Stimulated activated CD4-positive, alpha-beta T cell treated with anti-CD3 and anti-CD28 coated beads, Interleukin-1b, Interleukin-23, amount 100 ng/mL, for 4 hours (primary cell): ENCODE measurements around the gene SDK1.
"Not testable (repeated sequence)": the region's sequence is repeated elsewhere in the genome, so short reads cannot be mapped to it uniquely, and the experiment has no call there.

Experiments used
- DNase-seq, 2 donors: peaks; one replicate each; pipeline ENCODE4 v3.0.0-alpha.2; 2020; ENCODE audit warnings: low read depth in 2 of 2

Gene SDK1

DNA sequence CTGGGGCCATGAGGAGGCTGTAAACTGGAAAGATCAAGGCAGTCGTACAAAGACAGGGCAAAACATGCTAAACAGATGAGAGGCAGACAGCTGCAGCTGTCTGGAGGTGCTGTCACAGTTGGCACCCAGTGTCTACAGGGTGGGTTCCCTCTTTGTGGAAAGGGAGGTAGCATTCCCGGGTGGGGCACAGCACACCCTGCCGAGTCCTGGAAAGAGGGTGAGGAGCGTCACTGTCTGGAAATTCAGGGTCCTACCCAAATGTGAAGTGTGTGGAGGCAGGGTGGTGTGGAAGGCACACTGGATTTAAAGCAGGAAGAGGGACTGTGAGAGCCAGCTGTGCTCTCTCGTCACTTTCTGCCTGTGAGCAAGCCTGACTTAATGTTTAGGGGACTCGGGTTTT, 356.2 kb downstream of the SDK1 start:
- DNase-seq = no peak

GRCh38 chr7:3668743-3669142, 367.7 kb downstream of the SDK1 start:
- no peak for DNase-seq

GRCh38 chr7:3670898-3671297, 369.8 kb downstream of the SDK1 start:
- no peak for DNase-seq

GRCh38 chr7:3673524-3673923, 372.5 kb downstream of the SDK1 start:
- peak; percentile 32 to 54 for DNase-seq

- no peak for DNase-seq
Measured at GRCh38 chr7:3678314-3678810, 377.3 kb downstream of the SDK1 start.

- no peak for DNase-seq
Measured at GRCh38 chr7:3682028-3682710, 381.1 kb downstream of the SDK1 start.

- no peak for DNase-seq
Measured at GRCh38 chr7:3683546-3684539, 382.8 kb downstream of the SDK1 start.

- no peak for DNase-seq
Measured at GRCh38 chr7:3688071-3688470, 387.0 kb downstream of the SDK1 start.

- DNase-seq = no peak
Measured at GRCh38 chr7:3688842-3689241, 387.8 kb downstream of the SDK1 start.

DNA sequence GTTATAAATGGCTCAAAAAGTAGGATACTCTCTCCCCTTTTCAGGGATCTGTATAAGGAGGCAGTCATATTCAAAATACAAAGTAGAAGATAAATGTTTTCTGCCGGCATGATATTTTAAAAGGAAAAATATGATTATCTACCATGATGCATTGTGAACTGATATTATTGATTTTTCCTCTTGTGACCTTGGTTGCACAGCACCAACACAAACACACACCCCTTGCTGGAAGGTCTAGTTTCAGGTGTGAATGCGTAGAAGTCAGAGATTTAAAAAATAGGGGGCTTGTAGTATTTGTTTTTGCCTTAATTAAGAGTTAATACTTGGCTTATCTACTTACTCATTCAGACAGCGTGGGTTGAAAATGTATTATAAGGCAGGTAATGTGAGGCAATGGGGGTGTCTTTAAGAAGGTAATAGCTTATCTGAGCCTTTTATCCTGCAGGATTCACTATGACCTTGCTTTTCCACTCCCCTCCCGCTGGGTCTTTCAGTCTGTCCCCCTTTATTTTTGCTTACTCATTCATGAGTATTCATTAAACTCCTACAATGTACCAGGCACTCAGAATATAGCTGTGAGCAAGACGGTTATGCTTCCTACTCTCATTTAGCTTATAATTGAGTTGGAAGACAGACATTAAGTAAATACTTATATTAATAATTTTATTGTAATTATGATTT, 390.6 kb downstream of the SDK1 start:
- DNase-seq = no peak

DNA sequence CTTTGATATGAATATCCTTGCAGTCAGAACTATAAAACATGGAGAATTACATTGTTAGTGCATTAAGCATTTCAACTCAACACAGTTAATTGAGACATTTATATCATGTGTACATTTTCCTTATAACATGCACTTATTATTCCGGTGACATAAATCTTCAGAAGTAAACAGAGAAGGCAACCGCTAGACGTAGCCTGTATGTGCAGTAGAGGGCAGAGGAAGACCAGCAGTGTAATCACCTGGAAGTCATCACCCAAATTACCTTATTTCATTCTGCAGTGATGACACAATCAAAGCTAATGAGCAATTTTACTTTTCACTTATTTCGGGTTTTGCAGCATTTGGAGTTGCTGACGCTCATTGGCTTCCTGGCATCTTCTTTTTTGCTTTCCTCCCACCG, 394.6 kb downstream of the SDK1 start:
- no peak for DNase-seq

- DNase-seq = no peak
Measured at GRCh38 chr7:3696113-3696512, 395.1 kb downstream of the SDK1 start.

DNA sequence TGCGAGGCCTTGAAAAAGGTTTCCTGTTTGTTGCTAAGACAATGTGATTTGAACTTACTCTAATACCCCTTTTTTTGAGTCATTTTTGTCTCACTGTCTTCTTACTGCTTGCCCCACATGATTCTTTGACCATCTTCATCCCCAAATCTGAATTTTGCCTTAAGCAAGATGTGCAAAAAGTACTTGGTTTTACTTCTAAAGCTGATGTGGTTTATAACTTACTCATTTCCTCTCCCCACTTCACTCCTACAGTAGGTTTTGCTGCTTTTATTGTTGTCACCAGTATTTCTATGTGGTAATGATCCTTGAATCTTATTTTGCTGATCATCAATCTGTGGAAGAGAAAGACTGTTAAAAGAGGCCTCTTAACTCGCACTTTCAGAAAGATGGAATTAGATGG, 396.4 kb downstream of the SDK1 start:
- DNase-seq = no peak

- no peak for DNase-seq
Measured at GRCh38 chr7:3705258-3705657, 404.2 kb downstream of the SDK1 start.

DNA sequence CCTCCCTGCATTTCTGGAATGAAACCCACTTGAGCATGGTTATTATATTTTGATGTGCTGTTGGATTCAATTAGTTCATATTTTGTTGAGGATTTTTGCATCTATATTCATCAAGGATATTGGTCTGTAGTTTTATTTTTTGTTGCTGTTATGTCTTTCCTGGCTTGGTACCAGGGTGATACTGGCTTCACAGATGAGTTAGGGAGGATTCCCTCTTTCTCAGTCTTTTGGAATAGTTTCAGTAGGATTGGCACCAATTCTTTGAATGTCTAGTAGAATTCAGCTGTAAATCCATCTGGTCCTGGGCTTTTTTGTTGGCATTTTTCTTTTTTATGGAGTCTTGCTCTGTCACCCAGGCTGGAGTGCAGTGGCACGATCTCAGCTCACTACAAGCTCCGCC, 405.0 kb downstream of the SDK1 start:
- not testable (repeated sequence) for DNase-seq

- no peak for DNase-seq
Measured at GRCh38 chr7:3710122-3710521, 409.1 kb downstream of the SDK1 start.

DNA sequence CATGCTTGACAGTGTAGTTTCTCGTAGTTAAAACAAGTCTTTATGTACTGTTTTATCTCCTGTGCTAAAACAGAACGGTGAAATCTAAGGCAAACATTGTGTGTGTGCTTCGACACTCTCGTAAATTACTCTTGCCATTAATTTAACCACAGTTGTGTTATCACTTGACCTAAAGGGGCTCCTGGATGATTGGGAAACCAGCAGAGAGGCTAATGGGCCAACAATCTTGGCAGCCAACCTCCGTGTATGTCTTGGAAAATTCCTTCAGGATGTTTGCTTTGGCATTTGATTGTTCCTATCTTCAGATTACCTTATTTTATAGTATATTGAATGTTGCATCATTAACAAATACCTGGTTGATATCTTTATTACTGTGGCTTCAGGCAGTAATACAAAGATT, 409.5 kb downstream of the SDK1 start:
- DNase-seq = no peak

DNA sequence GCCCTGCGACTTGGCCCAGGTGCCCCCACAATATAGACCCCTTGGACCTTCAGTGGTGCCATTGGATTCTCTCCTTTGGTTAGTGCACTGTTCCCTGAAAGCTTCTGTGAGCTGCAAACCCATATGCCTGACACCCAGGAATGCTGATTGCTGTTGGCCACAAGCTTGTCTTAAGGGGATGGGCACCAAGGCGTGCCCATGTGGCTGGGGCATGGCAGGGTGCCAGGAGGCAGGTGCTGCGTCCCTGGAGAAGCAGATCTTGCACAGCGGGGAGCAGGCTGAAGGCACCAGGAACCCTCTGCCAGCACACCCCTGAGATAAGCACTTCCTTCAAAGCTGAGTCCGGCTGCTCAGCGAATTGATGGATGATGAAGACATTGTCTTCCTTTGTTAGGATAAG, 411.8 kb downstream of the SDK1 start:
- no peak for DNase-seq

DNA sequence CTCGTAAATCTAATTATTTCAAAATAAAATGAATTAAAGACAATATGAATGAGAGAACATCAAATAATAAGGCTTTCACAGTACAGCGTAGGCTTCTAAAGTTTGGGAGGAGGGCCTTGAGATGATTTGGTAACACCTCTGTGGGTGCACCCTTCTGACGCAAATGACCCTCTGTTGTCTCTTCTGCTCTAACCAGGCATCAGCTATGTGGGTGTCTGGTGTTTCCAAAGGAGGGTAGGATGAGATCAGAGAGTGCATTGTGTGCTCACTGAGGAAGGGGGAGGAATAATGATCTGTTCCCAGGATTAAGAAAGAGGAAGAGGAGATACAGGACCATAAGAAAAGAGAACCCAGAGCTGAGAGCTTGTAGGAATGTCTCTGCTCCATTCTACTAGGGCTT, 420.4 kb downstream of the SDK1 start:
- no peak for DNase-seq

- peak; percentile 2 to 7 for DNase-seq
Measured at GRCh38 chr7:3722396-3722922, 421.4 kb downstream of the SDK1 start.

DNA sequence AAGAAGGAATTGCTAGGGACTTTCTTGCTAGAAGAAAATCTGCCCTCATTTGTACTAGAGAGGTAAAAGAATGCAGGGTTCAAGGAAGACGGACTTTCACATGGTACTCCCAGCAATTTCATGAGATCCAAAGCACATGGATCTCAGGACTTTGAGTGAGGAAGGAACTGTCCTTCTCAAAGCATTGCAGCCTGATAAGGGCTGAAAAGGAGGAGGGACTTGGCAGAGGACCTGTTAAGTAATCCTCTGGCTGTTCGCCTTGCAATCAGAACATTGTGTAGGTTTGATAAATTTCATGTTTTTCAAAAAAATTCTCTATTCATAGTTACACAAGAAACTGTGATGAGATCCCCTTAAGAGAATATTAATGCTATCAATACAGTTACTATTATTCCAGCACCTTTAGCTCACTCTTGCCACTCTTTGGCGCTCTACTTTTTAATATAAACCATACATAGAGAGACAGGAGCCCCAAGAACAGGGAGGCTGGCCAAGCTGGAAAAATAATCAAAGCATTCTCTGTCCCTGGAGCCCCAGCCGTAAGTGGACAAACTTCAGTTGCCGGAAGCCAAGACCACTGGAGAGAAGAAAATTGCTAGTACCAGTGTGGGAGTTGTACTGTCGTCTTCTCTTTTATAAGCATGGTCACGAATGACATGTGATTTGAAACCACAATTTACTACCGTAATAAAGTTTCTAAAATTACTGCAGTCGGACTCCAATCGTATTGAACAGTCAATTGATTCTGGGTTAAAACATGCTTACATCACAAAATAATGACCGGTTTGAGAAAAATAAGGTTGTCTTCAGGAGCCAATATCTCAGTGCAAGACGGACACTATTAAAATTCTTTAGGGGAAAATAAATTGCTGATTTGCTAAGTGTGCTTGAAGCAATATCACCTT, 424.4 kb downstream of the SDK1 start:
- DNase-seq = no peak
